Spleen (tissue), 7 donors: ENCODE measurements around the gene ZBTB4.

Experiments used
- CTCF ChIP-seq, 11 experiments: fragments of 200-600 bp in 7 of 11; fragments of 450-650 bp in 4 of 11; sonication (generic) in 4 of 11; IDR thresholded peaks in 8 of 11; conservative IDR thresholded peaks in 3 of 11; 1 replicate in 7 of 11; 2 replicates in 4 of 11; pipeline versions ENCODE4 v1.4.0 to v1.8.0; 2016 to 2021; ENCODE audit warnings: antibody characterized with exemption in 11 of 11, inconsistent platforms in 4 of 11, mild to moderate bottlenecking in 1 of 11
- POLR2AphosphoS5 ChIP-seq, 3 donors: sonication (generic); formaldehyde crosslinking; IDR thresholded peaks; one replicate each; pipeline ENCODE4 v1.5.1; 2017; ENCODE audit warnings: antibody characterized with exemption in 3 of 3
- donor health status: DM: no; HTN: no; CAD: no; lungs with moderate emphysema.
- donor health status: DM: no; HTN: no; CAD: no.
- donor health status: DM: no; HTN: no; CAD: no.

GRCh38 chr17:7438656-7439460 is 40.6 kb downstream of the ZBTB4 start:
- TF ChIP-seq CTCF (IDR thresholded peaks at IDR 0.05 in 8 of 11, conservative IDR thresholded peaks at IDR 0.05 in 3 of 11), result no peak
- no peak for TF ChIP-seq POLR2AphosphoS5 (IDR thresholded peaks at IDR 0.05)
